SU-DHL-6 (cell line): Measurements from ENCODE around the gene TRPM8.

Source experiments
- H2AFZ ChIP-seq: fragments of 200-600 bp; sonication (generic); 2 replicates; pipeline ENCODE4 v1.6.1; 2014; ENCODE audit warnings: low read depth, mild to moderate bottlenecking, moderate library complexity, mixed read lengths, antibody characterized with exemption, low read length; ENCODE audit not compliant: severe bottlenecking
- H3F3A ChIP-seq: fragments of 200-600 bp; shearing (Covaris generic); 2 replicates; pipeline ENCODE4 v1.6.0; 2016; ENCODE audit warnings: antibody characterized with exemption, mild to moderate bottlenecking; ENCODE audit not compliant: insufficient read depth
- H3K27ac ChIP-seq: fragments of 200-600 bp; sonication (generic); 2 replicates; pipeline ENCODE4 v1.5.1; 2016; ENCODE audit warnings: low read depth, mild to moderate bottlenecking, low read length, moderate library complexity, mixed read lengths
- H3K27me3 ChIP-seq: fragments of 200-600 bp; sonication (generic), shearing (Covaris generic); 2 replicates; pipeline ENCODE4 v1.6.0; 2014; ENCODE audit warnings: mild to moderate bottlenecking, low read length
- H3K36me3 ChIP-seq: fragments of 200-600 bp; sonication (generic); 2 replicates; pipeline ENCODE4 v1.6.1; 2014; ENCODE audit warnings: mild to moderate bottlenecking, low read length, mixed read lengths
- H3K4me2 ChIP-seq: fragments of 300-600, 200-600 bp; shearing (Covaris generic), sonication (generic); 2 replicates; pipeline ENCODE4 v1.6.0; 2014; ENCODE audit warnings: low read length, low read depth, mild to moderate bottlenecking; ENCODE audit not compliant: poor library complexity, severe bottlenecking
- H3K4me3 ChIP-seq: fragments of 200-600 bp; sonication (generic); 2 replicates; pipeline ENCODE4 v1.5.1; 2014; ENCODE audit warnings: antibody characterized with exemption, low read length, mild to moderate bottlenecking, mixed read lengths; ENCODE audit not compliant: insufficient read depth, poor library complexity, severe bottlenecking
- H3K79me2 ChIP-seq: fragments of 200-600 bp; sonication (generic); 2 replicates; pipeline ENCODE4 v1.6.1; 2014; ENCODE audit warnings: mild to moderate bottlenecking, low read length, moderate library complexity; ENCODE audit not compliant: insufficient read depth
- H3K9ac ChIP-seq: fragments of 200-600 bp; sonication (generic); 2 replicates; pipeline ENCODE4 v1.7.0; 2014; ENCODE audit warnings: mild to moderate bottlenecking, low read length
- H3K9me2 ChIP-seq: fragments of 200-600 bp; sonication (generic); replicated peaks from 2 replicates; pipeline ENCODE4 v1.6.1; 2014; ENCODE audit warnings: low read length; ENCODE audit not compliant: insufficient read depth
- H3K9me3 ChIP-seq: fragments of 200-600 bp; sonication (generic); 2 replicates; pipeline ENCODE4 v1.6.1; 2014; ENCODE audit warnings: low read length, mixed read lengths; ENCODE audit not compliant: insufficient read depth
- H4K20me1 ChIP-seq: fragments of 200-600 bp; sonication (generic); 2 replicates; pipeline ENCODE4 v1.6.1; 2014; ENCODE audit warnings: low read depth, mild to moderate bottlenecking, antibody characterized with exemption, low read length, moderate library complexity, mixed read lengths
- EZH2phosphoT487 ChIP-seq: fragments of 200-600 bp; sonication (generic), shearing (Covaris generic); conservative IDR thresholded peaks from 2 replicates; pipeline ENCODE4 v1.6.1; 2018; ENCODE audit warnings: mild to moderate bottlenecking, antibody characterized with exemption, low read length, moderate library complexity, mixed read lengths
- TF ChIP-seq, protein P1 (sequence below): fragments of 200-600 bp; sonication (generic); IDR thresholded peaks from one replicate; pipeline ENCODE4 v1.5.1; 2017; ENCODE audit warnings: antibody characterized with exemption, mild to moderate bottlenecking, low read length, moderate library complexity; ENCODE audit not compliant: insufficient read depth, poor library complexity, severe bottlenecking

Gene TRPM8

DNA sequence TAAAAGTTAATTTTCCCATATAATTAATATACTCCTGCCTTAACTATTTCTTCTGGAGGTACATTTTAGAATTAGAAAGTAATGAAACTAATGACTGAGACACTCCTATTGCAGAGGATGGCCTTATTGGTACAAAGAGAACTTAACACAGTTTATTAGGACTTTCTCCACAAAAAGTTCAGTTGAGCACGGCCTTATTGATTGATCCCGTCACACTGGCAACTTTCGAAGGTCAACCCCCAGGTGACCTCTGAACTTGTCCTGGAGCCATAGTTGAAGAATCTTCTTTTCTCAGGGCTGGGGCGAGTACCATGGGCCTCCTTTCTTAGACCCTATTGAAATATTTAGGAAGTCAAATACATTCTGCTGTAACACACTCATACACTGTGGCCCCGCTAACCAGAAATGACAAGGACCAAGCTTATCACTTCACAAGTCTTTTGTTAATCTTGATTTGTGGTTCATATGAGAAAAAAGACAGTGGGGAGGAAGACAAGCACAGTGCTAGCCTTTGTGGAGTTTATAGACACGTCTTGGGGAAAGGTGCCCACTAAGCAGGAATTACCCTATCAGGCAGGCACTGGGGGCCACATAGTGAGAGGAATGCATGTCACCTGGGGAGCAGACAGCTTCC is 144.6 kb downstream of the TRPM8 start:
- Histone ChIP-seq H3K9me2 (no peaks in the 10 kb centered on the region), H3K9ac (no peak overlapping the region), H2AFZ (no peak overlapping the region), H3K4me3 (no peak overlapping the region), H3K27me3 (no peaks in the 10 kb centered on the region), H3K27ac (no peak overlapping the region), H3F3A (no peaks in the 10 kb centered on the region), H3K9me3 (no peaks in the 10 kb centered on the region), H3K36me3 (no peaks in the 10 kb centered on the region), H3K79me2 (no peaks in the 10 kb centered on the region), H3K4me2 (no peak overlapping the region), H4K20me1 (no peaks in the 10 kb centered on the region)
- TF ChIP-seq, protein P1, sequence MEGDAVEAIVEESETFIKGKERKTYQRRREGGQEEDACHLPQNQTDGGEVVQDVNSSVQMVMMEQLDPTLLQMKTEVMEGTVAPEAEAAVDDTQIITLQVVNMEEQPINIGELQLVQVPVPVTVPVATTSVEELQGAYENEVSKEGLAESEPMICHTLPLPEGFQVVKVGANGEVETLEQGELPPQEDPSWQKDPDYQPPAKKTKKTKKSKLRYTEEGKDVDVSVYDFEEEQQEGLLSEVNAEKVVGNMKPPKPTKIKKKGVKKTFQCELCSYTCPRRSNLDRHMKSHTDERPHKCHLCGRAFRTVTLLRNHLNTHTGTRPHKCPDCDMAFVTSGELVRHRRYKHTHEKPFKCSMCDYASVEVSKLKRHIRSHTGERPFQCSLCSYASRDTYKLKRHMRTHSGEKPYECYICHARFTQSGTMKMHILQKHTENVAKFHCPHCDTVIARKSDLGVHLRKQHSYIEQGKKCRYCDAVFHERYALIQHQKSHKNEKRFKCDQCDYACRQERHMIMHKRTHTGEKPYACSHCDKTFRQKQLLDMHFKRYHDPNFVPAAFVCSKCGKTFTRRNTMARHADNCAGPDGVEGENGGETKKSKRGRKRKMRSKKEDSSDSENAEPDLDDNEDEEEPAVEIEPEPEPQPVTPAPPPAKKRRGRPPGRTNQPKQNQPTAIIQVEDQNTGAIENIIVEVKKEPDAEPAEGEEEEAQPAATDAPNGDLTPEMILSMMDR: no peak
- TF ChIP-seq EZH2phosphoT487: no peak

DNA sequence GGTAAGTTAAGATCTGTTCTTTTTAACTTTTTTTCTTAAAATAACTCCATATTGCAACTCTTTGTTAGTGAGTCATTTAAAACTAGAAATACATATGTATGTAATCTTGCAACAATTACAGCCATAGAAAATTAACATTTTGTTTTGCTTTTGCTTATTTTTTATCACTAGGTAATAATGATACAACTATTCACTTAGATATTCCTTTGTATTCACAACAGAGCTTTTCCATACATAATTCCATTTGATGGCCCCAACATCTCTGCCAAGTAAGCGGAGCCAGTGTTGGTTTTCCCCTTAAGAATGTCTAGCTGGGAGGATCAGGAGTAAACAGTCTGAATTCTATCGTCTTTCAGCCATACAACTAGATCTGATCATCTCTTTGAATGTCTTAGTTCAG is 149.4 kb downstream of the TRPM8 start:
- H4K20me1 ChIP-seq: no peaks in the 10 kb centered on the region
- H2AFZ ChIP-seq: no peak overlapping the region
- no peak overlapping the region for H3K9ac ChIP-seq
- TF ChIP-seq EZH2phosphoT487: no peak
- TF ChIP-seq, protein P1: no peak
- no peaks in the 10 kb centered on the region for H3K27me3 ChIP-seq
- H3K9me3 ChIP-seq: no peaks in the 10 kb centered on the region
- no peaks in the 10 kb centered on the region for H3F3A ChIP-seq
- H3K27ac ChIP-seq: no peak overlapping the region
- no peaks in the 10 kb centered on the region for H3K36me3 ChIP-seq
- H3K9me2 ChIP-seq: no peaks in the 10 kb centered on the region
- H3K4me2 ChIP-seq: no peak overlapping the region
- H3K79me2 ChIP-seq: no peaks in the 10 kb centered on the region
- H3K4me3 ChIP-seq: no peak overlapping the region
